ENCODE measurements around the gene ERAP2. TPM values are rescaled to one million over a fixed set of nuclear protein-coding genes. Genes with fewer than 3 reads are reported as not detected.

ERAP2 gene
- total RNA-seq, 1 donor: 6.7 TPM

DNA sequence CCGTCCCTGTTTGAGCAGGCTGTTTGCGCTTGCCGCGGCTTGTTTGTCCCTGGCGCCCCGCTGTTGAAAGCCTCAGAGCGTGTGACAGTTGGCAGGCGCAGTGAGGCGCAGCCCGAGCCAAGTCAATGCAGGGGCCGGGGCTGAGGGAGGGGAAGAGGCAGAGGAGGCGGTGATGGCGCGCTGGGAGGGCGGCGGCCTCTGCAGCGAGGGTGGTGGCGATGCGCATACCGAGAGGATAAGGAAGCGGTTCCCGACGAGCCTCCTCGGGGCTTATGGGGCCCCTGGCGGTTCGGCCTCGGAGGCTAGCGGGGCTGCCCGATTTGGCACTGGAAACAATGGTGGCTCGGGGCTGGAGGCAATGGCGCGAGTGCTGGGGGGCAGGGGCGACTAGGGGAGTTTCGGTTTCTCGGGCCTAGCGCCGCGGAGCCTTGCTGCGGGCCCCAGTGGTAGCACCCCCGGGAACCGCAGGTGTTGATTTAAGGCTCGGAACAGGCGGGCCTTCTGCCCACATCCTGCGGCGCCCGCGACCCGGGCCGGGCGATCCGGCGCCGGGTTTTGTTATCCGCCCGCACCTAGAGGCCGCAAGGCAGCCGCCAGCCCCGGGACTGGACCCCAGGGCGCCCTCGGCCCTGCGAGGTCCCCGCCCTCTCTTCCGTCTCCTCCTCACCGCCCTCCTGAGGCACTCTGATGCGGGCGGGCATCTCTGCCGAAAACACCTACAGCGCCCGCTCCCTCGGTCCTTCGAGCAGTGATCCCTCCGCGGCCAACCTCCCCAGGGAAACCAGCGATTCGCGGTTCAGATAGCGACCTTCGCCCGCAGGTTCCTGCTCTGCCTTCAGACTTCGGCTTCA, 58.6 kb downstream of the ERAP2 start:
- peak overlapping the region; percentile 90 for H3K4me3 ChIP-seq (ENCODE audit: low read depth, low read length)
- DNase-seq (ENCODE audit: low read depth): peak; percentile 91
- TF ChIP-seq CTCF (IDR thresholded peaks at IDR 0.05; ENCODE audit: insufficient read depth, low read length): no peak

GRCh38 chr5:96935559-96936430, 59.5 kb downstream of the ERAP2 start, which contains the start of gene LNPEP:
LNPEP (plus strand) TSS chr5:96936080; CDS start chr5:96936156, 76 bp downstream.
- peak; percentile 96 for DNase-seq (ENCODE audit: low read depth)
- H3K4me3 ChIP-seq (ENCODE audit: low read depth, low read length): peak within 1 kb of the TSS; percentile 90
- TF ChIP-seq CTCF (IDR thresholded peaks at IDR 0.05; ENCODE audit: insufficient read depth, low read length): no peak

- DNase-seq (ENCODE audit: low read depth): peak; percentile 23
- no peak for TF ChIP-seq CTCF (IDR thresholded peaks at IDR 0.05; ENCODE audit: insufficient read depth, low read length)
- H3K4me3 ChIP-seq (ENCODE audit: low read depth, low read length): peak overlapping the region; percentile 90
Observed at GRCh38 chr5:96936431-96937320, 60.4 kb downstream of the ERAP2 start.

DNA sequence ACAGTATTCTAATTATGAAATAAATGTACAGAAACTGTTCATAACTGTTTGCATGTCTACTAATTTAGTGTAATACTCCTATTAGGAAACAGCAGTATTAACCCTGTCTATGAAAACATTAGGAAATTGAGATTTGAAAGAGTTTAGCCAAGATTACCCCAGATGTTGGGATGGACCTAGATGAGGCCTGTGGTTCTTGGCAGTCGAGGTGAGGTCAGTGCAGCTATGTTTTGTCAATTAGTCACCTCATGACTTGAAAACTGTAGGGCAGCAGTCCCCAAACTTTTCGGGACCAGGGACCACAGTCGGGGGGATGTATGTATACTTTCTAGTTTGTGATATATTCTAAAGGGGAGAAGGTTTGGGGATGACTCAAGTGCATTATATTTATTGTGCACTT, 64.3 kb downstream of the ERAP2 start:
- no peak overlapping the region for H3K4me3 ChIP-seq (ENCODE audit: low read depth, low read length)
- DNase-seq (ENCODE audit: low read depth): peak; percentile 35
- TF ChIP-seq CTCF (IDR thresholded peaks at IDR 0.05; ENCODE audit: insufficient read depth, low read length): no peak

- H3K4me3 ChIP-seq (ENCODE audit: low read depth, low read length): no peak overlapping the region
- TF ChIP-seq CTCF (IDR thresholded peaks at IDR 0.05; ENCODE audit: insufficient read depth, low read length): no peak
- no peak for DNase-seq (ENCODE audit: low read depth)
Observed at GRCh38 chr5:96941140-96941539, 64.8 kb downstream of the ERAP2 start.

DNA sequence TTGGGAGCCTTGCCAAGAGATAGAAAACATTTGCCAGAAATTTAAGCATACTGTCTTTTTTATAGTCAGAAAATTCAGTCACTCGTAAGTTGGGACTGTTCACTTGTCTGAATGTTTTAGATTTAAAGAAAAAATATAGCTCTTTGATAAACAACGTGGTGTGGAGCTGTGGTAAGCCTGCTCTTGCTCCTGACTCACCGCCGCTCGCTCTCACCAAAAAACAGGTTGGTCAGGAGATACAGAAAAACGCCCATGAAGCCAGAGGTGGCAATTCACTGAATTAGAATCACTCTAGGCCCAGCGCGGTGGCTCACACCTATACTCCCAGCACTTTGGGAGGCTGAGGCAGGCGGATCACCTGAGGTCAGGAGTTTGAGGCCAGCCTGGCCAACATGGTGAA, 65.8 kb downstream of the ERAP2 start:
- no peak for DNase-seq (ENCODE audit: low read depth)
- no peak for TF ChIP-seq CTCF (IDR thresholded peaks at IDR 0.05; ENCODE audit: insufficient read depth, low read length)
- H3K4me3 ChIP-seq (ENCODE audit: low read depth, low read length): no peak overlapping the region

Measured in fibroblast of the aortic adventitia (primary cell).